Measurements from ENCODE around the gene CNOT11. TPM values are rescaled to one million over a fixed set of nuclear protein-coding genes. Genes with fewer than 3 reads are reported as not detected.
"Not testable (repeated sequence)": the region's sequence is repeated elsewhere in the genome, so short reads cannot be mapped to it uniquely, and the experiment has no call there.

CNOT11 gene
- total and polyA plus RNA-seq, 2 of the 4 experiments (the other 2 are of a cell fraction) = 36.4 to 55.8 TPM

DNA sequence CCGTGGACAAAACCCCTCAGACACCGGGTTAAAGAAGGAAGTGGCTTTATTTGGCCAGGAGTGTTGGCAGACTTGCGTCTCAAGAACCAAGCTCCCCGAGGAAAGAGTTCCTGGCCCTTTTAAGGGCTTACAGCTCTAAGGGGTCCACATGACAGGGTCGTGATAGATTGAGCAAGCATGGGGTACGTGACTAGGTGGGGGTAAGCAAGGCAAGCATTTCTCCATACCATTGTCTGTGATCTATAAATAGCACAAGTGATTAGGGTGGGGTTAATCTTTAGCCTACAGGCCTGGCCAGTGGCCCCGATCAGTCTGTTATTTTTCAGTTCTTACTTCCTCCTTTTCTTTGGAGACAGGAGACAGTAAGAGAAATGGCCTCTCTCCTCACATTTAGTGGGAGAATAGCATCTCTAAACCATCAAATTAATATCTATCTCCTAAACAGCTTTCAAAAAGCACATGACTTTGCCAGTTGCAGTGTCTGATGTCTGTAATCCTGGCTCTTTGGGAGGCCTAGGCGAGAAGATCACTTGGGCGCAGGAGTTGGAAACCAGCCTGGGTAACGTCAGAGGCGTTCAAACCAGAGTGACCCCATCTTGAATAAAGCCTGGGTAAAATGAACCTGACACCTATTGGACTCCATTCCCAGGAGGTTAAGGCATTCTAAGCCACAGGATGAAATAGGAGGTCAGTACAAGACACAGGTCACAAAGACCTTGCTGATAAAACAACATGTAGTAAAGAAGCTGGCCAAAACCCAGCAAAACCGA is 18.3 kb upstream of the CNOT11 start (continued):
- TF ChIP-seq, protein P1, sequence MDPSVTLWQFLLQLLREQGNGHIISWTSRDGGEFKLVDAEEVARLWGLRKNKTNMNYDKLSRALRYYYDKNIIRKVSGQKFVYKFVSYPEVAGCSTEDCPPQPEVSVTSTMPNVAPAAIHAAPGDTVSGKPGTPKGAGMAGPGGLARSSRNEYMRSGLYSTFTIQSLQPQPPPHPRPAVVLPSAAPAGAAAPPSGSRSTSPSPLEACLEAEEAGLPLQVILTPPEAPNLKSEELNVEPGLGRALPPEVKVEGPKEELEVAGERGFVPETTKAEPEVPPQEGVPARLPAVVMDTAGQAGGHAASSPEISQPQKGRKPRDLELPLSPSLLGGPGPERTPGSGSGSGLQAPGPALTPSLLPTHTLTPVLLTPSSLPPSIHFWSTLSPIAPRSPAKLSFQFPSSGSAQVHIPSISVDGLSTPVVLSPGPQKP (IDR thresholded peaks at IDR 0.05; ENCODE audit: borderline replicate concordance, low read depth, low read length) = no peak

DNA sequence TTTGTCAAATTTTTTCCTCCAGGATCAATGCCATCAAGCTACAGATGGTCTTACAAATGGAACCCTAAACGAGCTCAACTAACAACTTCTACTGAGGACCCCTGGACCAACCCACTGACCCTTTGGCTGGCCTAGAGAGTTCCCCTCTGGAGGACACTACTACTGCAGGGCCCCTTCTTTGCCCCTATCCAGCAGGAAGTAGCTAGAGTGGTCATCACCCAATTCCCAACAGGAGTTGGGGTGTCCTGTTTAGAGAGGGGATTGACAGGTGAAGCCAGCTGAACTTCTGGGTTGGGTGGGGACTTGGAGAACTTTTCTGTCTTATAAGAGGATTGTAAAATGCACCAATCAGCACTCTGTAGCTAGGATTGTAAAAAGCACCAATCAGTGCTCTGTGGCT is 16.7 kb upstream of the CNOT11 start:
- H2BK20ac ChIP-seq (ENCODE audit: low read depth, low read length); H3K14ac ChIP-seq (replicated peaks; ENCODE audit: low read depth, low read length); H2AK5ac ChIP-seq (ENCODE audit: low read depth, low read length); H3K56ac ChIP-seq (ENCODE audit: extremely low read depth, insufficient read depth, low read length); DNase-seq; H3K36me3 ChIP-seq (ENCODE audit: control insufficient read depth, insufficient read depth, low read length); H3K79me1 ChIP-seq (ENCODE audit: low read depth in 1 of 2, low read length in 2 of 2); H2BK15ac ChIP-seq (ENCODE audit: low read depth, low read length); H3K4me2 ChIP-seq (ENCODE audit: low read depth, low read length); H3K9me1 ChIP-seq (ENCODE audit: insufficient read depth, low read length); POLR2A ChIA-PET (ENCODE audit: unreplicated experiment); BruUV-seq (replicated peaks); dilution Hi-C loops (cut with HindIII; ENCODE audit: low sequenced_read_pairs, unreplicated experiment); H2BK5ac ChIP-seq (ENCODE audit: low read depth, low read length, poor library complexity, severe bottlenecking); H3K9me3 ChIP-seq (ENCODE audit: control insufficient read depth, insufficient read depth, low read length); H3K4me3 ChIP-seq (ENCODE audit: insufficient read depth, low read depth, low read length); H3K4ac ChIP-seq (ENCODE audit: low read depth, low read length); H4K8ac ChIP-seq (ENCODE audit: low read depth in 2 of 2, low read length in 2 of 2); in situ Hi-C loops (cut with MboI; ENCODE audit: low sequenced_read_pairs); H2AK9ac ChIP-seq (replicated peaks; ENCODE audit: low read depth, low read length, poor library complexity); H3K4me1 ChIP-seq (ENCODE audit: control insufficient read depth, insufficient read depth, low read length); H4K20me1 ChIP-seq (ENCODE audit: insufficient read depth, low read length); H4K5ac ChIP-seq (ENCODE audit: low read depth, low read length); H3K27me3 ChIP-seq (ENCODE audit: control insufficient read depth, insufficient read depth, low read length); H3K9ac ChIP-seq (ENCODE audit: low read depth, low read length); H3K23ac ChIP-seq (ENCODE audit: low read depth, low read length); H3K18ac ChIP-seq (ENCODE audit: low read depth, low read length); intact Hi-C loops (cut with micrococcal nuclease); H4K91ac ChIP-seq (ENCODE audit: insufficient read depth, low read depth, low read length); H3K27ac ChIP-seq (ENCODE audit: insufficient read depth, low read length); H2BK120ac ChIP-seq (ENCODE audit: low read depth, low read length); ATAC-seq (ENCODE audit: low read depth); H2AFZ ChIP-seq (replicated peaks; ENCODE audit: low read length, poor library complexity): not testable (repeated sequence)
- CTCF ChIA-PET = interaction anchor here (0.6 kb wide), 1 partner anchor 12 kb away, joined by 3 read pairs; no protein-coding TSS in a partner anchor
- no CpG with 5 or more reads among the region's 1 CpG for whole genome bisulfite sequencing, 2 experiments (ENCODE audit: extremely low coverage in 2 of 2, insufficient read length in 1 of 2)

DNA sequence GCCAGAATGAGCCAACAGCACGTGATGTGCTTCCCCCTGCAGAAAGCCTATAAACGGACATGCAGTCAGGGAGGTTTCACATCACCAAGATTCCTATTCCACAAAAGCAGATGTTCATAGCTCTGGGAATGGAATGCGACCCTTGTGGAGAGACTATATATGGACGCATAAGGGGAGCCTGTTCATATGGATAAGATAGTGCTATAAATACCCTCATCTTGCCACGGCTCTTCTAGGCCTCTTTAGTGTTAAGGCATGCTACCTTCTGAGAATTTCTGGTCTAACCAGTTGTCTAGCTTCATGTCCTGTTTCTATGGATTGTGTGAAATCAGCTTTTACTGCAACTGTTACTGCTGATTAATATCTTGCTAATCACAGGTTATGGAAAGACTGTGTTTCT is 14.7 kb upstream of the CNOT11 start:
- H2AFZ ChIP-seq (replicated peaks; ENCODE audit: low read length, poor library complexity); H3K23ac ChIP-seq (ENCODE audit: low read depth, low read length); H4K5ac ChIP-seq (ENCODE audit: low read depth, low read length); H4K91ac ChIP-seq (ENCODE audit: insufficient read depth, low read depth, low read length); H3K27me3 ChIP-seq (ENCODE audit: control insufficient read depth, insufficient read depth, low read length); H3K56ac ChIP-seq (ENCODE audit: extremely low read depth, insufficient read depth, low read length); in situ Hi-C loops (cut with MboI; ENCODE audit: low sequenced_read_pairs); BruUV-seq (replicated peaks); H3K9me3 ChIP-seq (ENCODE audit: control insufficient read depth, insufficient read depth, low read length); H2BK15ac ChIP-seq (ENCODE audit: low read depth, low read length); H2AK5ac ChIP-seq (ENCODE audit: low read depth, low read length); H3K14ac ChIP-seq (replicated peaks; ENCODE audit: low read depth, low read length); ATAC-seq (ENCODE audit: low read depth); H3K9me1 ChIP-seq (ENCODE audit: insufficient read depth, low read length); H3K79me1 ChIP-seq (ENCODE audit: low read depth in 1 of 2, low read length in 2 of 2); H3K27ac ChIP-seq (ENCODE audit: insufficient read depth, low read length); DNase-seq; H4K20me1 ChIP-seq (ENCODE audit: insufficient read depth, low read length); POLR2A ChIA-PET (ENCODE audit: unreplicated experiment); dilution Hi-C loops (cut with HindIII; ENCODE audit: low sequenced_read_pairs, unreplicated experiment); H3K36me3 ChIP-seq (ENCODE audit: control insufficient read depth, insufficient read depth, low read length); H3K4me1 ChIP-seq (ENCODE audit: control insufficient read depth, insufficient read depth, low read length); H2BK5ac ChIP-seq (ENCODE audit: low read depth, low read length, poor library complexity, severe bottlenecking); H4K8ac ChIP-seq (ENCODE audit: low read depth in 2 of 2, low read length in 2 of 2); H2BK120ac ChIP-seq (ENCODE audit: low read depth, low read length); H2BK20ac ChIP-seq (ENCODE audit: low read depth, low read length); CTCF ChIA-PET; intact Hi-C loops (cut with micrococcal nuclease); H3K9ac ChIP-seq (ENCODE audit: low read depth, low read length); H3K4me3 ChIP-seq (ENCODE audit: insufficient read depth, low read depth, low read length); H3K4ac ChIP-seq (ENCODE audit: low read depth, low read length); H2AK9ac ChIP-seq (replicated peaks; ENCODE audit: low read depth, low read length, poor library complexity); H3K4me2 ChIP-seq (ENCODE audit: low read depth, low read length); H3K18ac ChIP-seq (ENCODE audit: low read depth, low read length): not testable (repeated sequence)
- no CpG with 5 or more reads among the region's 5 CpGs for WGBS, 2 experiments (ENCODE audit: extremely low coverage in 2 of 2, insufficient read length in 1 of 2)
